Stimulated activated CD4-positive, alpha-beta T cell treated with anti-CD3 and anti-CD28 coated beads, Interleukin-4, amount 100 ng/mL, for 48 hours (primary cell): ENCODE measurements around the gene FBXL4.
A peak's percentile ranks its signal among the peaks of the same experiment; 100 is the strongest.

Experiments used
- DNase-seq, 2 donors: peaks; one replicate each; pipeline ENCODE4 v3.0.0-alpha.2; 2020; ENCODE audit warnings: low read depth in 2 of 2

The FBXL4 gene

DNA sequence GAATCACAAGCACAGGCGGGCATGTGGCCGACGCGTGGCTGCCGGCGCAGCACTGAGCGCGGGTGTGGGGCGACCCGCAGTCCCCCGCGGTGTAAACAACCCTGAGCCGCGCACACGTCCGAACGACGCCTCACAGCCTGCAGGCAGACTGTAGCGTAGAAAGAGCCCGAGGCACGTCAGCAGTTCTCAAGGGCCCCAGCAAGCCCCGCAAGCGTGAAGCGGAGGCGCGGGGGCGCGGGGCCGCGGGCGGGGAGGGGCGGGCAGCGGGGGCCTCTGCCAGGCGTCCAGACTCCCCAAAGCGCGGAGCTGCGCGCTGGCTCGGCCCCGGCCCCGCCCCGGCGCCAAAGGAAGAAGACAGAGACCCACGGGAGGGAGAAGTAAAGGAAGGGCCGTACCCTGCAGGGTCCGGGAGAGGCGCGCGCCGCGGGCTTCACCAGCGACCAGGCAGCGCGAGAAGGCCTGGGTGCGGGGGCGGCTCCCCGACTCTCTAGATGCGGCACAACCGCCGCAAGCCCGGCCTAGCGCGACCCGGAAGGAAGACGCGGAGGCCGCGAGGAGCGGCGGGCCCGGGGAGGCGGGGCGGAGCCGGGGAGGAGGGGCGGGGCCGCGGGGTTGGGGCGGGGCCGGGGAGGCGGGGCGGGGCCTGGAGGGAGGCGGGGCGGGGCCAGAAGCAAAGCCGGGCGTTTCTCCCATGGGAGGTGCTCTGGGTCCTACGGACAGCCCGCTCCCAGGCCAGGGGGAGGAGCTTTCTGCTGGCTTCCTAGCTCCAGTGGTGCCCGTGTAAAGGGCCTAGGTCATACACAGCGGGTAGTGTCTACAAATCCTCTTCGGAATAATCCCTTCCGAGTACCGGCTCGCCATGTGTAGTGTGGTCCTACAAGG is at the start of gene FBXL4:
Gene FBXL4, minus strand, starts transcription at position 536 of the 882 bp plus-strand sequence. CDS start 20,958 bp downstream, outside the sequence.
- peak; percentile 74 to 81 for DNase-seq

DNA sequence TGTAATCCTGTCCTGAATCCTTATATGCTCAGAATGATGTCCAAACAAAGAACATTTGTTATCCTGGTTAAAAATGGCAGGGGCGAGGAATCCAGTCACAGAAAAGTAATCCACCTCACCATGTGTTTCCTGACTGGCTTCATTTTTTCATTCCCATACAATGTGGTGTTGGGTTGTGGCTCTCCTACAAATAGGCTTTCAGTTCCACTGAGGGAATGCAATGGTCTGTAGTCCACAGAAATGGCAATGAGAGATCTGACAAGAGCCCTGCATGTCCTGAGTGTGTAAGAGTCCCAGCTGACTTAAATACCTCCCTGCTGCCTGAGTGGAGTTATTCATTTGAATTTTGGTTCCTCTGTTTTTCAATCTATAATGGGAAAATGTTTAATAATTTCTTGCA is 47.4 kb upstream of the FBXL4 start:
- no peak for DNase-seq

DNA sequence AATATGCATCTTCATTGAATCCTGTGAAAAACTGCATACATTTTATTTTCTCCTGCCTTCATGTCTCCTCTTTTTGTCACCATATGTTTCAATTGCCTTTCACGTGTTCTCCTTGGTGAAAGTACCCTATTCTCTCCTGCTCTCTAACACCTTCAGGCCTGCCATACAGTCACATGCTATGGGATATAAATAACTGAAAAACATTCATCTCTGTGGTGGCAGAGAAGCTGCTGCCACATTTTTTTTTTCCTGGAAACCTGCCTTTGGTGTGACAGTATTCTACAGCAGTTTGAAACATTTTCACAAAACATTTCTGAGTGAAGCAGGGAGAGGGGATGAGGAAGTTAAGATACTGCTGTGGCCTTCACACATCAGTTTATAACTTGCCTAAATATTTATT is 44.8 kb upstream of the FBXL4 start:
- DNase-seq = no peak

DNA sequence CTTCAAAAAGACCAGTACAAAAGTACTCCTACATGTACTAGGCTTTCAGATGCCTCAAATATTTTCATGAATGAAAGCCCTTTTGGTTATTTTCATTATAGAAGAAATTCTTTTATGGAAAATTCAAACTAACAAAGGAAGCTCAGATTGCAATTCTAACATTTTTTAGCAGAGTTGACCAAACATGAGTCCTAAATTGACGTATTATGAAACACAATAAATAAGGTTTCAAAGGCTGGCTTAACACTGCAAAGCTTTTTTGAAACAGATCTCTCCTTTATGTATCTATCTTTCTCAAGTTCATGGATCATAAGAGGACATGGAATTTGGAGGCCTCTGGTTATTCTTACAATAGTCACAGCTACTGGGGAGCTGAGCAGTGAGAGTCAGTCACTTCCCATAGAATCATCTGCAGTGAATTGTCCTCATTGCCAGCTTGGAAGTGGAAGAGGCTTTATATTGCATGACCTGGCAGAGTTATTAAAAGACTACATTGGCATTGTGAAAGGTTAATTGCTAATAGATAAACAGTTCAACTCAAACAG is 38.4 kb upstream of the FBXL4 start:
- DNase-seq = no peak

DNA sequence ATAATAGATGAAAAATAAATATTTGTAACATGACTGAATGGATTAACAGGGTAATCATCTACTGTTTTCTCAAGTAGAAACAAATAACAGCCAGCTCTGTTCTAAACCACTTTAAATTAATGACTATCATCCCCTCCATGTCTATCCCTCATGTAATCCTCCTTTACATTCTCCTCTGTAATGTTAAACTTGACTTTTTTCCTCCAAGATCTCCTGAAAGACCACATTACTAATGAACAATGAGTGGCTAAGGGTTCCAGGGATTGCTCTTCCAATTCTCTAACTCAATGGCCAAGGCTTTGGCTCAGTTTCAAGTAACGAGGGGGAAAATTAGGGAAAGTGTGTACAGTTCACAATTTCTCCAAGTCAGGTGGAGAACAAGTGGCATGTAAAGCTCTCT is 37.6 kb upstream of the FBXL4 start:
- DNase-seq = no peak

DNA sequence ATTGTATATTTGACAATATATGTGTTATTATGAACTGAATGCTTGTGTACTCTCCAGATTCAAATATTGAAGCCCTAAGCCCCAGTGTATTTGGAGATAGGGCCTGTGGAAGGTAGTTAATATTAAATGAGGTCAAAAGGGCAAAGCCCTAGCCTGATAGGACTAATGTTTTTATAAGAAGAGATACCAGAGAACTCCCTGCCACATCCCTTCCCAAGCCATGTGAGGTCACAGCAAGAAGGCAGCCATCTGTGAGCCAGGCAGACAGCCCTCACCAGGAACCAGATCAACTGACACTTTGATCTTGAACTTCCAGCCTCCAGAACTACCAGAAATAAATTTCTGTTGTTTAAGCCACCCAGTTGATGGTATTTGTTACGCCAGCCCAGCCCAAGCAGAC is 36.4 kb upstream of the FBXL4 start:
- no peak for DNase-seq

DNA sequence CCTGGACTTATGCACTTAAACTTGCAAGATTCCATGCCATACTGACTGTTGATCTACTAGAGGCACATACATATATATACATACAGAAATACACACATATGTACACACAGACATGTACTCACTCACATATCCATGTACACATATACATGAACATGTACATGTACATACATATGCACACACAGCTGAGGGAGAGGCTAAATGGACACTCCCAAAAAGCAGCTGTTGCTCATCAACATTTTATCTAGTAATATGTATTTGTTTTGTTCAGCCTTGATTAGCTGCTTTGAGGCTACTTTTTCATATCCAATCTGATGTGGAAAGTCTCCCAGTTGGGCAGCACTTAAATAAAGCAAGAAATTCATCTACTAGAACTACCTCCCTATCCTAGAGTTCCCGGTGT is 33.7 kb upstream of the FBXL4 start:
- DNase-seq = no peak

DNA sequence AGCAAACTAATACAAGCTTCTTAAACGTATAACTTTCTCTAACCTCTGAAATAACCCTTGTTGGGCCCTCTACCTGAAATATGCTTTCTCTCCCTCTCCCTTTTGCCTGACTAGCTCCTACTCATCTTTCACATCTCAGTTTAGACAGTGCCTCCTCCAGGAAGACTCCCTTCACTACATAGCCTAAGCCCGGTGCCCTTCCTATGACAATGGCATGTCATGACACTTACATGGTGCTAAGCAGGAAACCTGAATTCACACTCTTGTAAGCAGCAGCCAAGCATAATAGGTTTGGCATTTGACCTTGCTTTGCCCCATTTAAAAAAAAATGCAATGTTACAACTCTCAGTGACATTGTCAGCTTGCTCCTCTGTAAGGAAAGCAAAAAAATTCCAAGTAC is 33.1 kb upstream of the FBXL4 start:
- DNase-seq = no peak

DNA sequence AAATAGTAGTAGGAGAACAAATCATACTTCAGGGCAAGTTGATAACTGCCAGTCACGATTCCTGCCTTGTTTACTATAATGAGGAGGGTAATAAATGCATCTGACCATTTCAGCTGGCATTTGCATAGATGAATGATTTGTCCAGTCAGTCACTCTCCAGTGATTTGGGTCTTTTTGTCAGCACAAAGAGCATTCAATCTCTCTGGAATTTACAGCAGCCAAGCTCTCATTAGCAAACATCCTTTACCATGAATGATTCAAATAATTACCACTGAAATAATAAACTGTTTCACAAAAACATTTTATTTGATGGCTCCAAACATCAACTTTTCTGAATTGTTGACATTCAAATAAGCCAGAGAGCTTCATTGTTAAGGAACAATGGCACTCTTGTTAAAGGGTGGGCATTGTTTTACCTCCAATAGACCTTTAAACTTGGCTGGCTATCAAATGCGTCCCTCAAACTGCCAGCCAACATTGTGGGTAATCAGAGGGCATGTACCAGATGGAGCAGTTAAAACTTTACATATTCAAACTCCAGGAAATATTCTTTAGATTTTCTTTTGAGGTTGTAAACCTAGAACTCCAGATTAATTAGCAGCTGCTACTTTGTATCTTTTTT is 30.0 kb upstream of the FBXL4 start:
- DNase-seq = no peak

DNA sequence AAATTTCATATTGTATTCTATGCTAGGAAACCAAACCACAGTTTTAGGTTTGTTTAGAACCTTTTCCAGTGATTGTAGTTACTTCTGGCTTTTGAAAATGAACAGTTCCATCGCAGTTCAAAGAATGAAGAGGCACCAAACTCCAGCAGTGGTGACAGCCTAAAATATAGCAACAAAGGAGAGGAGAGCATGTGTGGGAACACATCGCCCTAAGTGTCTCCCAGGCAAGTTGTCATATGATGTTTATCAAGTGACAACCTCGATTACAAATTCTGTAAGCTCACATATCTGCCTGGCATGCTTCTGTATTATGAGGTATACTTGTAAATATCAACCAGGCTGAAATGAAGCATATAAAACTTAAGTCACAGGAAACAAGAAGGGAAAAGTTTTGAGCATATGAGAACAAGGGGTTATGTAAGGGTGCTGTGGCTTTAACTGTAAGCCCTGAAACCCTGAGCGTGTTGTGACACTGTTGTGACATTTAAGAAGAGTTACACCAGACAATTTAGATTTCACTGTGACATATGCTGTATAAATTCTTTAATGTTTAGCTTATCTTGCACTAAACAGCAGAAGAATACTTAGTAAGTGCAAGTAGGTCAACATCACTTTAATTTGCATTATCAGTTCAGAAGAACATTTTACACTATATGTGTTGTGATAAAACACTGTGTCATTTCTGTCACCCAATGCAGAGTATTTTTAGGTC is 29.1 kb upstream of the FBXL4 start:
- DNase-seq = no peak

DNA sequence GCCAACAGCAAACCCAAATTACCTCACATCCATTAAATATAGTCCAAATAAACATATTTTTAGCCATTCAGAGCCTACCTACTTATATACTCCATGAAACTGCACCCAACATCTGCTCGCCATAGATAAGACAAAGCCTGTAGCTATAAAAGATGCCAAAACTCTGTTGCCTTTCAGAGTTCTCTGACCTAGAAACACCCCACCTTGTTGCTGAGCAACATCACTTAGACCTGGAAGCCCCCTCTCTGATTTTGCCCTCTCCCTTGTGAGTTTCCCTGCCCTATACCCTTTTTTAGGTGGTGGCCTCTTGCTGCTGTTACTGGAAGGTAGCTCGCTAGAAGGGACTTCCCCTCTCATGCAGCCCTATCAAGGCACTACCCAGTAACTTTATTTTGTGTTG is 27.7 kb upstream of the FBXL4 start:
- no peak for DNase-seq

DNA sequence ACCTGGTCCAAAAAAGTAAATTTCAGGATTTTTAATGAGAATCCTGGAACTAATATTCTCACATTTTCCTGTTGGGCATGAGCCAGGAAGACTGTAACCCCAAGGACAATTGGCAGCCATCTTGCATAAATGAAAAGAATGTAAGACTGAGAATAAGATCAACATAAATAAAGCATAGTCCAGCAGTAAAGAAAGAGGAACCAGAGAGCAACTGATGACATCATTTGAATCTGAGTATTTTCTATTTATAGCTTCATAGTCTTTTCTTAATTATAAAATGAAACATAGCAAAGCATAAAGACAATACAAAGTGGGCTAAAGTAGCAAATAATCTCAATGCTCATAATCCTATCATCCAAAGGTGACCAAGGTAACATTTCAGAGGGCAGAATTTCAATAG is 26.6 kb upstream of the FBXL4 start:
- no peak for DNase-seq

DNA sequence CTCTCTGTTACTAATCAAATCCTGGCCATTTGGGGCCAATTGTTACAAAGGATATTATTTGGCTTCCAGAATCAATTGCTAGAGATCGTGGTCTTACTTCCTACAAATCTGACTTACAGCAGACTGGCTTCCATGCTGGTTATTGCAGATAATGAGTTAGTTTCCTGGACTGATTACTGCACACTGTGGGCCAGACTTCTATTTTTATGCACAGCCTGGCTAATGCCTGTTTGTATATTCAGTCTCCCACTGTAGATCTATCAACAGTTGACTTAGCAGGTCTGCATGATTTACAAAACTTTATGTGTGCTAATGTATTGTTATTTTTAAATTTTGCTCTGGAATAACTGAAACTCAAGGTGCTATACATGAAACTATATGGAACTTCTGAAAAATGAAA is 25.8 kb upstream of the FBXL4 start:
- no peak for DNase-seq

DNA sequence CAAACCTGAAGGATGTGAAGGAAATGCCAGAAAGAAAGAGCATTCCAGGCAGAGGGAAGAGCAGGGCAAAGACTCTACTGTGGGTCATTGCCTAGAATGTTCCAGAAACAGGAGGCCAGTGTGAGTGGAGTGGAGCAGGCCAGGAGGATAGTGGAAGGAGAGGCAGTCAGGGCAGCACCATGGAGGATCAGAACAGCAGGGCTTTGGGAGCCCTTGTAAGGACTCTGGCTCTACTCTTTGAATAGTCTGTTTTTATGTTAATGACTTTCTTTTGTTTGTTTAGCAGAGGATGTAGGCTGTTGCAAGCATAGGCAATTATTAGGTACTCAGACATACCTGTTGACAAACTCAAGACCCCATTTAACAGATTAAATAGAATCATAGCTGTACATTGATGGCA is 23.6 kb upstream of the FBXL4 start:
- DNase-seq = no peak

DNA sequence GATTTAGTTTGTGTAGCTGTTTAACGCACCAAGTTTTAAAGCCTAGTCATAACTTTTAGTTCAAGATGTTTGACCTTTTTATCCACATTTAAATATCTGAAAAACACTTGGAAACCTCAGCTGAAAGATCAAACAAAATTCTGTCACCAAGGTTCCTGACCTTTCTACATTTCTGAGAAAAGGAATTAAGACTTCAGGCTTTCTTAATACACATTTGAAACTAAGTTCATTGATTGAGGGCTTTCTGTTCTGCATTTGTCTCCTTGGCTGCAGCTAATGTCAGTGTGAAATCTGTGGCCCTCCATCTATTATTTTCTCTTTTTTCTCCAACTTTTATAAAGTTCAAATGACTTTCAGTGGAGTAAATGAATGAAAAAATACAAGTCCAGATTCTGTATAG is 22.7 kb upstream of the FBXL4 start:
- no peak for DNase-seq

DNA sequence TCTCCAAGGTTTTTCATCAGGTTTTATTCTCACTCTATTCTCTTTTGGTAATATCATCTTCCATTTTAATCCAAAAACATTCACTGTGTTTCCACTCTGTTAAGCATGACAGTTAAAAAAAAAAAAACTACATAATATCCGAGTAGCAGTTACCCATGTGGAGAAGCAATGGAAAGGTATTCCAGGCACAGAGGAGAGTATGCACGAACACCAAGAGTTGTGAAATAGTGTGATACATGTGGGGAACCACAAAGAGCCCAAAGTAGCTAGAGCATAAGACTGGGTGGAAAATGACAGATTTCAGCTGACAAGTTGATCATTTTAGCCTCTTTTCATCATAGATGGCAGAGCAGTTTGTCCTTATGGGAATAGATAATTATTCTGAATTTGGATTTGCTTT is 19.9 kb upstream of the FBXL4 start:
- no peak for DNase-seq

DNA sequence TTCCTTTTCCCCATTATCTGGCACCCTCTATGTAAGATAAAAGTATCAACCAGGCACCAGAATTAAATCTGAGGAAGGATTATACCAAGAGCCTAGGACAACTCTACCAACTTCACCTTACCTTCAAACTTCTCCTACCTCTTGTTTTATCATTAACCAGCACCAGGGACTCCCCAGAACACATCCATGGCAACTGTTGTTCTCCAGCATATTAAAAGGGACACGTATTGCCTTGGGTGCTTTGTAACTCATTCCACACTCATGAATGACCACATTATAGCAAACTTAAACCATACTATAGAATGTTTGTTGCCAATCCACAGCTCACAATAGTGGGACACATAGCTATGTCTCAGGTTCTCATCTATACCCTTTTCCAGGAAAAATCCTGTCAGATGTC is 11.9 kb upstream of the FBXL4 start:
- DNase-seq = no peak

DNA sequence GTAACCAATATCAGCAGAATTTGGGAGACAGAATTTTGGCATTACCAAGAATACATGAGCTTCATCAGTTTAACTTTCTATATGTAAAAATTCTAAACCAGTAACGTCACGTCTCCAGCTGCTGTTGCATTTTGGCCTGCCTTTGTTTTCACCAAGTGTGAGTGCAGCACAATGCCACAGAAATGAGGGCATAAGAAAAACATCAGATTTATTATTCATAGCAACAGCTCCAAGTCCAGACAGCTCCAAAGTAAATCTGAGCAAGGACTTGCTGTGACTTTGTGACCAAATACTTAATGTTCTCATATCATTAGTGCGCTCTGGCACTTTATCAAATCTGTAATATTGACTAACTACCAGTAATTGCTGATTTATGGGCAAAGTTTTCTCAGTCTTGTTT is 11.0 kb upstream of the FBXL4 start:
- no peak for DNase-seq

DNA sequence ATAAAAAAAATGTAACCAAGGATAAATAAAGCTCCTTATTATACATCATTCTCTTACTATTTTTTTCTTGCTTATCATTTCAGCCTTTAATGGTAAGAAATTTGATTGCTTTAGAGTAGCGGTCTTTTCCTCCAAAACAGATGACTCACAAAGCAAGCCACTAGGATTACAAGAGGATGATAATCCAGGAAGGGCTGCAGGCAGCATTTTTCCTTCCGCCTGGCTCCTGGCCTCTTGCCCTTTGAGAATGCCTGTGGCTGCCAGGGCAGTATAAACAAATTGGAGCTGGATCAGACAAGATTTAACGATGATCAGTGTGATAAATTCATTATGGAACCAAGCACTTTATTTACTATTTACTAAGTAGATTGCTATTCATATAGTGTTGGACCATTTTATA is 9.7 kb upstream of the FBXL4 start:
- no peak for DNase-seq

DNA sequence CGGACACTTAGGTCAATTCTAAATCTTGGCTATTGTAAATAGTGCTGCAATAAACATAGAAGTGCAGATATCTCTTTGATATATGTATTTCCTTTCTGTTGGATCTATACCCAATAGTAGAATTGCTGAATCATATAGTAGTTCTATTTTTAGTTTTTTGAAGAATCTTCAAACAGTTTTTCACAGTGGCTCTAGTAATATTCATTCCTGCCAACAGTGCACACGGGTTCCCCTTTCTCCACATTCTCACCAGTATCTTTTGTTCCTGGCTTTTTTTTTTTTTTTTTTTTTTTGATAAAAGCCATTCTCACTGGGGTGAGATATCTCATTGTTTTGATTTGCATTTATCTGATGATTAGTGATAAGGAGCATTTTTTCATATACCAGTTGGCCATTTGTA is 1.8 kb upstream of the FBXL4 start:
- DNase-seq = no peak

DNA sequence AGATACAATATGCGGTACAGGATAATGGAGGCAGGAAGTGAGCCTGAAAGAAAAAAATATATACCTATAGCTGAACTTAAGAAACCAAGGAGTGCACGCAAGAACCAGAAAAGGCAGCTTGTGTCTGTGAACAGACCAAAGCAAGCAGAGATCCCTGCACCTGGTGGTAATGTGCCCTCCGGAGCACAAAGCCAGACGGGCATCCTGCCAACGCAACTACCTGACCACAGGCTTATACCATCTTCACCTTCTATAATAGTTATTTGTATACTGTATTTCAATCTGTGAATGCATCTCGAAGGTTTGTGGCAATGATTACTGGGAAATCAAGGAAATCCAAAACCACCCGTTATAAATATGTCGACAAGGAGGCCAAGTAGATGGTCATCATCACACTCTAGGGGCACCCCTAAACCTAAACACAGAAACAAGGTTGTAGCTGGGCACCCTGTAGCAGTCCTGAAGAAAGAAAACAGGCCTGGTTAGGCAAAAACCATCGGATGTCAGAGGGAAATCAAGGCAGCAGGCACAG is 801 bp downstream of the FBXL4 start:
- DNase-seq = peak; percentile 11 to 26

DNA sequence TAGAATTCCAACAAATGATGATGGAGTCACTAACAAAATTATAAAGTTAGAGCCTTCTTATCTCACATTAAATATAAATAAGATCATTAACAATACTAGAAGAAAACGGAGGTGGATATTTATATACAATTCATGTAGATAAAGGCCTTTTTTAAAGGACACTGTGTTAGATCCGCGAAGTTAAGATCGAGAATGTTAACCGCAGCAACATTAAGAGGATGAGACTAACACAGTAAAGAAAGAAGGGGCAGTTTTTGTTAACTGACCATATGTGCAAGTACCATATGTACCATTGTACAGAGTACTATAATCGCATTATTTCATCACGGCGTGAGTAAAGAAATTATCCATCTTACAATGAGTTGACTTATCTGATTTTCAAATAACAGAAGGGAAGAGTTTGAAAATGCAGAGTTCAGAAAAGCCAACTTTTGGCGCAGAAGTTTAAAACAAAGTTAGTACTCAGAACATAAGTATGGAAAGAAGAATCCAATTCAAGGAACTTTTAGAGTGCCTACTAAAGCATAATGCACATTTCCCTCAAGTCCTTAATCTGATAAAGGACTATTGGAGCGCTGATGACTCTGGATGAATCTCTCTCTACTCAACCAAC is 1.4 kb downstream of the FBXL4 start:
- no peak for DNase-seq
